Measurements from ENCODE around the gene AFAP1.

Gene AFAP1

GRCh38 chr4:7741946-7742806, 197.5 kb downstream of the AFAP1 start:
- H3K4me1 ChIP-seq (ENCODE audit: control insufficient read depth in 1 of 2, insufficient read depth in 1 of 2, low read depth in 1 of 2, low read length in 1 of 2), result no peaks in the 10 kb centered on the region
- TF ChIP-seq CTCF (IDR thresholded peaks at IDR 0.05), result no peak
- no peaks in the 10 kb centered on the region for H3K36me3 ChIP-seq
- no peak overlapping the region for H3K27ac ChIP-seq
- no peak overlapping the region for H3K4me3 ChIP-seq (ENCODE audit: low read depth in 1 of 2, low read length in 1 of 2)
- no peaks in the 10 kb centered on the region for H3K27me3 ChIP-seq
- H3K9me3 ChIP-seq, result no peaks in the 10 kb centered on the region

- no peak overlapping the region for H3K27ac ChIP-seq
- no peak overlapping the region for H3K4me3 ChIP-seq (ENCODE audit: low read depth in 1 of 2, low read length in 1 of 2)
- no peak for TF ChIP-seq CTCF (IDR thresholded peaks at IDR 0.05)
- H3K27me3 ChIP-seq, result no peaks in the 10 kb centered on the region
- no peaks in the 10 kb centered on the region for H3K36me3 ChIP-seq
- no peaks in the 10 kb centered on the region for H3K4me1 ChIP-seq (ENCODE audit: control insufficient read depth in 1 of 2, insufficient read depth in 1 of 2, low read depth in 1 of 2, low read length in 1 of 2)
- no peaks in the 10 kb centered on the region for H3K9me3 ChIP-seq
Observed at GRCh38 chr4:7740866-7741525, 198.7 kb downstream of the AFAP1 start.

GRCh38 chr4:7739918-7740865, 199.5 kb downstream of the AFAP1 start:
- no peak overlapping the region for H3K4me3 ChIP-seq (ENCODE audit: low read depth in 1 of 2, low read length in 1 of 2)
- H3K4me1 ChIP-seq (ENCODE audit: control insufficient read depth in 1 of 2, insufficient read depth in 1 of 2, low read depth in 1 of 2, low read length in 1 of 2), result no peaks in the 10 kb centered on the region
- no peaks in the 10 kb centered on the region for H3K9me3 ChIP-seq
- TF ChIP-seq CTCF (IDR thresholded peaks at IDR 0.05), result no peak
- no peaks in the 10 kb centered on the region for H3K36me3 ChIP-seq
- no peak overlapping the region for H3K27ac ChIP-seq
- H3K27me3 ChIP-seq, result no peaks in the 10 kb centered on the region

- Histone ChIP-seq H3K27me3 (no peaks in the 10 kb centered on the region), H3K4me1 (ENCODE audit: control insufficient read depth in 1 of 2, insufficient read depth in 1 of 2, low read depth in 1 of 2, low read length in 1 of 2) (no peaks in the 10 kb centered on the region)
Observed at GRCh38 chr4:7739077-7739917, 200.4 kb downstream of the AFAP1 start.

More at GRCh38 chr4:7739077-7739917, 200.4 kb downstream of the AFAP1 start:
- H3K4me3 ChIP-seq (ENCODE audit: low read depth in 1 of 2, low read length in 1 of 2), result no peak overlapping the region
- no peak for TF ChIP-seq CTCF (IDR thresholded peaks at IDR 0.05)
- no peaks in the 10 kb centered on the region for H3K9me3 ChIP-seq
- H3K36me3 ChIP-seq, result no peaks in the 10 kb centered on the region
- H3K27ac ChIP-seq, result no peak overlapping the region
